Memory B cell (primary cell): Measurements from ENCODE around the gene MYOF.

ENCODE experiments used
- ATAC-seq: fragments of 150-1000 bp; cut with Tn5 transposase; 2 replicates; pipeline ENCODE4 v1.10.0; 2021; ENCODE audit warnings: low read depth, mild to moderate bottlenecking, moderate library complexity
- DNase-seq, 2 donors: peaks; one replicate each; pipeline ENCODE4 v3.0.0; 2022; ENCODE audit warnings: low spot score in 2 of 2
- H3K27ac Mint-ChIP-seq: one replicate; pipeline ENCODE4 v1.8.0; 2022; ENCODE audit warnings: mild to moderate bottlenecking, moderate library complexity, mixed read lengths
- H3K27me3 Mint-ChIP-seq: one replicate; pipeline ENCODE4 v1.8.0; 2022; ENCODE audit warnings: mixed read lengths
- H3K36me3 Mint-ChIP-seq: one replicate; pipeline ENCODE4 v1.8.0; 2022; ENCODE audit warnings: mild to moderate bottlenecking, mixed read lengths
- H3K4me1 Mint-ChIP-seq: one replicate; pipeline ENCODE4 v1.8.0; 2022; ENCODE audit warnings: mixed read lengths
- H3K4me3 Mint-ChIP-seq: one replicate; pipeline ENCODE4 v1.8.0; 2022; ENCODE audit warnings: mild to moderate bottlenecking, moderate library complexity, mixed read lengths
- H3K9me3 Mint-ChIP-seq: one replicate; pipeline ENCODE4 v1.8.0; 2022; ENCODE audit warnings: mixed read lengths

The MYOF gene

DNA sequence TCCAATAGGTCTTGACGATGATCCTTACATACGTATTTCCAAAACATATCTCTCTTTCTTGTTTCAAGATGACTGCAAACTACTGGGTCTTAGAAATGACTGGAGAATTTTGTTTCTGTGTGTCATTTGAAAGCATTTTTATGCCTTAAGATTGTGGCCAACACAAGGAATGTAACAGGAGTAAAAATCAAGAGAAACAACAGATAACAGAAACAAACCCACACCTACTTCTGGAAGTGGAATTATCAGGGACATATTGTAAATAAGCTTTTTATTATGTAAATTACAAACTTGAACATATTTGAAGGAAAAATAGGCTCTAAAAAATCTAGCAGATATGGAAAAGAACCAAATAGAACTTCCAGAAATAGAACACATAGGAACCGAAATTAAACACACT, 212.9 kb downstream of the MYOF start:
- ATAC-seq (no peak), DNase-seq (no peak)
- Mint-ChIP-seq H3K36me3 (no peaks in the 10 kb centered on the region), H3K4me3 (no peak overlapping the region), H3K27ac (no peak overlapping the region), H3K27me3 (no peaks in the 10 kb centered on the region), H3K4me1 (peaks cover 15% of the 10 kb centered on the region), H3K9me3 (peaks cover 4% of the 10 kb centered on the region)

DNA sequence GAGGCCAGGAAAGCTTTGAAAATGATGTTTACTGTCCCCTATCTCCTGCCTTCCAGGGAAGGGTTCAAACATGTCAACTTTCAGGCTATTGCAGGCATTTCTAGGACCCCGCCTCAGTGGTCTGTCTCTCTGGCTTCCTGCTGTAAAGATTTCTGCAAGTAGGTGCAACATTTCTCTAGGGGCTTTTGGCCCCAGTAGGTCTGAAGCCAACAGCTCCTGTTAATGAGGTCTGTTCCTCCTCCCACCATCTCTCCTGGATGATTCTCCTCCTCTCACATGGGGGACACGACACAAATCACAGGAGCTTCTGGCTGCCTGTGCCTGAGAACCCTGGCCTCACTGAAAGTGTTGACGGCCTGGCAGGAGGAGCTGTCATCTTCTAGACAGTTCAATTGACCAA, 214.1 kb downstream of the MYOF start:
- H3K4me3 Mint-ChIP-seq = no peak overlapping the region
- peaks cover 4% of the 10 kb centered on the region for H3K9me3 Mint-ChIP-seq
- DNase-seq (no peak), ATAC-seq (no peak)
- peaks cover 15% of the 10 kb centered on the region for H3K4me1 Mint-ChIP-seq
- H3K27me3 Mint-ChIP-seq = no peaks in the 10 kb centered on the region
- no peaks in the 10 kb centered on the region for H3K36me3 Mint-ChIP-seq
- H3K27ac Mint-ChIP-seq = peak overlapping the region; percentile 72

DNA sequence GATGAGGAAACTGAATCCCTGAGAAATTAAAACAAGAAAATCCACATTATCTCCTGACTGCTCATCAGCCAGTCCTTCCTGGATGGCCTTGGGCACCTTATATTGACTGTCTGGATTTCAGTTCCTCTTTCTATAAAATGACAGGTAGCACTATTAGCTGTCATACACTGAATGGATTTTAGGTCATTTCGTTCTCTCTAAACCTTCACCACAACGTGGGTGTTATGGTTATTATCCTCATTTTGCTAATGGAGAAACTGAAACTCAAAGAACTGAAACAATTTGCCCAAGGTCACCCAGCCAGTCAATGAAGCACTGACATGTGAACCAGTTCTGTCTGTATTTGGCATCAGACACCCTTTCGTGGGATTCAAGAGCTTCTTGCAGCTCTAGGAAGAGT, 214.6 kb downstream of the MYOF start:
- peaks cover 4% of the 10 kb centered on the region for H3K9me3 Mint-ChIP-seq
- H3K27me3 Mint-ChIP-seq = no peaks in the 10 kb centered on the region
- no peak overlapping the region for H3K4me3 Mint-ChIP-seq
- ATAC-seq (peak; percentile 95), DNase-seq (peak in 1 of 2 donors; percentile 25)
- H3K36me3 Mint-ChIP-seq = no peaks in the 10 kb centered on the region
- peak overlapping the region; percentile 72 for H3K27ac Mint-ChIP-seq
- H3K4me1 Mint-ChIP-seq = peaks cover 15% of the 10 kb centered on the region

DNA sequence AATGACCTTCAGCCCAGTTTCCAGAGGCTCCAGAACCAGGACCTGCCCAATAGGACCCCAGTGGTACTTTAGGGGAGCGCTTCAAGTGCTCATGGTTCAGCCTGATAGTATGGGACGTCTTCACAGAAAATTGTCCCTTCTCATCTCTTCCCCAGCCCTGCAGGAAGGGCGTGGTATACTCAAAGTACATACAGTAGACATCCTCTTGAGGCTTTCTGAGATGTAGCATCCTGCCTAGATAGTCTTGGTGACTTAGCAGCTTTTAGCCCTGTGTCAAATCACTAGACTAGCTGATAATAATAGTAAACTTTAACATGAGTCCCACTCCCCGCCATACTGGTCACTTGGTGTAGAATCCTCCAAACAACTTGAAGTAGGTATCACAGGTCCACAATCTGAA, 215.3 kb downstream of the MYOF start:
- no peaks in the 10 kb centered on the region for H3K36me3 Mint-ChIP-seq
- no peak overlapping the region for H3K4me3 Mint-ChIP-seq
- DNase-seq (no peak), ATAC-seq (peak; percentile 27)
- peaks cover 15% of the 10 kb centered on the region for H3K4me1 Mint-ChIP-seq
- H3K9me3 Mint-ChIP-seq = peaks cover 4% of the 10 kb centered on the region
- peak overlapping the region; percentile 72 for H3K27ac Mint-ChIP-seq
- H3K27me3 Mint-ChIP-seq = no peaks in the 10 kb centered on the region

DNA sequence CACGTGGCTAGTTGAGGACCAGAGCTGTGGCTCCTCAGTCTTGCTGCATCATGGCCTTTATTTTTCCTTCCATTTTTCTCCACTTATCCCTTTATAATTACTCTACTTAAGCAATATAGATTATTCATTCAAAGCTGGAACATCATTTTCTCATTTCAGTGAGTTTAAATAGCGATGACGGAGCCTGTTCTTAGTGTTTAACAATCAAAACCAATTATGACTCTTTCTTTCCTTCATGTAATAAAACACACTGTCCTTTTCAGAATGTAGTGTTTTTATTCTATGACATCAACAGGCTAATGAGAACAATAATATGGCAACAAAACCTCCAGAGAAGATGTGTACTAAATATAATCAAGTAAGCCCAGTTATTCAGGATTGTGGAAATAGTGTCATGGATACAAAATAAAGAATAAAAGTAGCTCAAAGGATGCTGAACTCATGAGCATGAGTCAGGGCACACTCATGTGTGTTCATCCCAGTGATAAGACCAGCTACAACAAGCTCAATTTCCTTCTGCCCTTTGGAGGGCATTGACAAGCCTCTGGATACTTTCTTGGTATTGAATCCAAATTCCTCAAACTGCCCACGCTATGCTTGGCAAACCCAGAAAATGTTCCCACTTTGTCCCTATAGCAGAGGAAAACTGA, 220.0 kb downstream of the MYOF start:
- H3K4me3 Mint-ChIP-seq = no peak overlapping the region
- H3K27me3 Mint-ChIP-seq = no peaks in the 10 kb centered on the region
- ATAC-seq (no peak), DNase-seq (no peak)
- H3K9me3 Mint-ChIP-seq = peaks cover 1% of the 10 kb centered on the region
- H3K36me3 Mint-ChIP-seq = no peaks in the 10 kb centered on the region
- H3K27ac Mint-ChIP-seq = no peak overlapping the region
- peaks cover 1% of the 10 kb centered on the region for H3K4me1 Mint-ChIP-seq

DNA sequence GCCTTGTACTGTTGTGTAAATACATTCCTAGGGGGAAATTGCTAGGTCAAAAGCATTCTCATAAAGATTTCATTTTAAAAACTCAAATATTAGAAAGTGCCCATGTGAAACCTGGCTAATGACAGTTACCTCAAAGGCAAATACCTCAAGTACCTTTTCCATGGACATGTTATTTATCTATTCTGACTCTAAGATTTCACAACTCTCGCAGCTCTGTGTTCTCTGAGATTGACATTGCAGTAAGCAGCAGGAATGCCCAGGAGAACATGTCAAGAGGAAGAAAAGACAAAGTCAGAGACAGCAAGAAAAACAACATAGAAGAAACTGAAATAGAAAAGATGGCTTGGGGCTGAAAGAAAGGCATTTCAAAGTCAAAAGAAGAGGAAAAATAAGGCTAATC, 221.0 kb downstream of the MYOF start:
- no peak for ATAC-seq
- H3K4me1 Mint-ChIP-seq = no peaks in the 10 kb centered on the region
- DNase-seq = no peak
- no peak overlapping the region for H3K4me3 Mint-ChIP-seq
- no peaks in the 10 kb centered on the region for H3K27me3 Mint-ChIP-seq
- H3K9me3 Mint-ChIP-seq = peaks cover 1% of the 10 kb centered on the region
- H3K36me3 Mint-ChIP-seq = no peaks in the 10 kb centered on the region
- no peak overlapping the region for H3K27ac Mint-ChIP-seq

DNA sequence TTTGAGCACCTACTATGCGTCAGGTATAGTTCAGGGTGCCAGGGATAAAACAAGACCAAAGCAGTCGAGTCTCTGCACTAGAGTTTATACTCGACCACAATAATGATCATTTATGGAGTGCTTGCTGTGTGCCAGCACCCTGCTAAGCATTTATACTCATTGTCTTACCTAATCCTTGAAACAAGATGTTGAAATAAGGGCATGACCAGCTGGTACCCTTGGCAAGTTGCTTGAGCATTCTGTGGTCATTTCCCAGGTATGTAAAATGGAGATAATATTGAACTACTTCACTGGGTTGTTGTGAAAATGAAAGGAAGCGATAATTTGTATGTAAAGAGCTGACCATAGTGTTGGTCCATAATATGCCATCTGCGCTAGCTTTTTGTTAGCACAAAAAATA, 223.0 kb downstream of the MYOF start:
- no peaks in the 10 kb centered on the region for H3K27me3 Mint-ChIP-seq
- ATAC-seq (no peak), DNase-seq (no peak)
- no peaks in the 10 kb centered on the region for H3K36me3 Mint-ChIP-seq
- no peaks in the 10 kb centered on the region for H3K4me1 Mint-ChIP-seq
- no peaks in the 10 kb centered on the region for H3K9me3 Mint-ChIP-seq
- no peak overlapping the region for H3K27ac Mint-ChIP-seq
- no peak overlapping the region for H3K4me3 Mint-ChIP-seq
